Cardiac fibroblast (primary cell): ENCODE results near the gene RASSF1.
A peak's percentile ranks its signal among the peaks of the same experiment; 100 is the strongest.

Source experiments
- DNase-seq, 2 donors: peaks; one replicate each; pipeline versions ENCODE4 v3.0.0 to v3.0.0-alpha.2; 2010; ENCODE audit warnings: low read depth in 2 of 2
- H3K4me3 ChIP-seq, 2 donors: replicated peaks in 1 of 2; 1 replicate in 1 of 2; 2 replicates in 1 of 2; pipeline ENCODE4 v1.5.1; 2011; ENCODE audit warnings: low read depth in 2 of 2, low read length in 2 of 2, mild to moderate bottlenecking in 2 of 2, moderate library complexity in 1 of 2
- TF ChIP-seq, protein P1 (sequence below): IDR thresholded peaks from one replicate; pipeline ENCODE4 v1.5.1; 2011; ENCODE audit warnings: low read depth, mild to moderate bottlenecking, low read length, inconsistent platforms

Gene RASSF1

DNA sequence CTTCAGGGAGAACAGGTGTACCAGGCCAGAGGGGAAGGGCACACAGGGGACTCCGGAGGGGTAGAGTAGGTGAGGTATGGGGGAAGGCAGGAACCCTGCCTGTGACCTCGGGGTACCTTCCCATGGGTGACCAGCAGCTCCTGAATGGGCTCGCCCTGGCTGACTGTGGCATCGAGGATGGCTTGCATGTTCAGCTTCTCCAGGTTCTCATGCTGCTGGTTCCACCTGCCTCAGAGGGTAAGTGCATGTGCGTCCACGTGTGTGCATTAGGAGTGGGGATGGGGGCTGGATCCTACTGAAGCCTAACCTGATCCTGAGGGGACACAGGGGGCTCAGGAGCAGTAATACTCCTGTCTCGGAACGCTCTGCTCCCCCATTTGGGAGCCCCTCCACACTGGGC, 4.4 kb upstream of the RASSF1 start:
- TF ChIP-seq, protein P1, sequence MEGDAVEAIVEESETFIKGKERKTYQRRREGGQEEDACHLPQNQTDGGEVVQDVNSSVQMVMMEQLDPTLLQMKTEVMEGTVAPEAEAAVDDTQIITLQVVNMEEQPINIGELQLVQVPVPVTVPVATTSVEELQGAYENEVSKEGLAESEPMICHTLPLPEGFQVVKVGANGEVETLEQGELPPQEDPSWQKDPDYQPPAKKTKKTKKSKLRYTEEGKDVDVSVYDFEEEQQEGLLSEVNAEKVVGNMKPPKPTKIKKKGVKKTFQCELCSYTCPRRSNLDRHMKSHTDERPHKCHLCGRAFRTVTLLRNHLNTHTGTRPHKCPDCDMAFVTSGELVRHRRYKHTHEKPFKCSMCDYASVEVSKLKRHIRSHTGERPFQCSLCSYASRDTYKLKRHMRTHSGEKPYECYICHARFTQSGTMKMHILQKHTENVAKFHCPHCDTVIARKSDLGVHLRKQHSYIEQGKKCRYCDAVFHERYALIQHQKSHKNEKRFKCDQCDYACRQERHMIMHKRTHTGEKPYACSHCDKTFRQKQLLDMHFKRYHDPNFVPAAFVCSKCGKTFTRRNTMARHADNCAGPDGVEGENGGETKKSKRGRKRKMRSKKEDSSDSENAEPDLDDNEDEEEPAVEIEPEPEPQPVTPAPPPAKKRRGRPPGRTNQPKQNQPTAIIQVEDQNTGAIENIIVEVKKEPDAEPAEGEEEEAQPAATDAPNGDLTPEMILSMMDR, result no peak
- peak overlapping the region in 1 of 2 donors; percentile 46 for H3K4me3 ChIP-seq
- no peak for DNase-seq

DNA sequence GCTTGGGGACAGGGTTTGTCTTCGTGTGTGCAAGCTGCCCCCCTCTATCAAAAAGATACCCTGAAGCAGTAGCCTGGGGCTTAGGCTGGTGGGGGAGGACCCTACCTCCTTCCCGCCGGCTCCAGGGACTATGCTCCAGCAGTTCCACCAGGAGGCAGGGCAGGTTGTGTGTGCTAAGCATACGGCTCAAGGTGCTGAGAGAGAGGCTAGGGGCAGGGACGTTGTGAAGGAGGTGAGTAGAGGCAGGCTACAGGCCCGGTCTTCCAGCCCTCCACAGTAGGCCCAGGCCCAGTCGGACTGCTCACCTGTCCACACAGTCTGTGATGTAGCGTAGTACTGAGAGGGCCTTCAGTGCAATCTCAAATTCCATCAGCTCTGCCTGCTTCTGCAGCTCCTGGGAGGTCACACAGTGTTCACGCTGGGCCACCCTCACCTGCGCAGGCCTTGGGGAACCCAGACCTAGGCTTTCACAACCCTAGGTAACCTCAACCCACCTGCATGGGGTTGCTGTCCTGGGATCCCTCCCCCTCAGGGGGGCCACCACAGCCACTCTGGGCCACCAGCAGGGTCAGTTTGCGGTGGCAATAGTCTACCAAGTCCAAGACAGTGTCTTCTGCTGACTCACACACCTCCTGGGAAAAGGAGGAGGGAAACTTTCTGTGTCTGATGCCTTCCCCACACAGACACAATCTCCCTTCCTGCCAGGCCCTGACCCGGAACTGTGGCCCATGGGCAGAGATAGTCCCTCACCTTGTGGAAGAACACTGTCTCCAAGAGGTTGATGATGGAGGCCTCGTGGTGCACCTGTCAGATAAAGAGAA, 2.4 kb upstream of the RASSF1 start:
- no peak overlapping the region for H3K4me3 ChIP-seq
- TF ChIP-seq, protein P1, result no peak
- no peak for DNase-seq

DNA sequence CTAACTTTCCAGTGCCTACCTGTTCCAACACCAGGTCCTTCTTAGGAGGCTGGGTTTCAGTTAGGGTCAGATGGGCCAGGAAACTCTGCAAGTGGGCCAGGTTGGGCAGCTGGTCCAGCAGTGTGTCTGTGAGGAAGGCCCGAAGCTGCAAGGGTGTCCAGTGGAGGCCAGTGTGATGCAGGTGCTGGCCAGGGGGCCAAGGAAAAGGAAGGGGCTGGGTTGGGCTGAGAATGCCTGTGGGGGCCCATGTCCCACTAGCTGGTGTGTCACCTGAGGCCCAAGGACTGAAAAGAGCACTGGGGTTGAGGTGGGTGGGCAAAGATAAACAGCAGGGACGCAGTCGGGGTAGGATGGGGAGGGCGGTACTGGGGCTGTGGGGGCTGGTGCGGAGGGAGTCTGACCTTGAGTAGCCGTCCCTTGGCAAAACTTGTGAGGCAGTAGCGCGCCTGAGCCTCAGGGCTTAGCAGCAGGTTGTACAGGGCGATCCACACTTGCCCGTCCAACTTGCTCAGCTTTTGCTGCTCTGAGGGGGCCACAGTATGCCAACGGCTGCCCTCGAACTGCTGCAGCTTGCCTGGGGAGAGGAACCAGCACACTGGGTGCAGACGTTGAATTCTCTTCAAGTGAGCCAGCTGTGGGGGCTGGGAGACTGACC, 1.5 kb upstream of the RASSF1 start:
- no peak overlapping the region for H3K4me3 ChIP-seq
- no peak for DNase-seq
- TF ChIP-seq, protein P1, result no peak

DNA sequence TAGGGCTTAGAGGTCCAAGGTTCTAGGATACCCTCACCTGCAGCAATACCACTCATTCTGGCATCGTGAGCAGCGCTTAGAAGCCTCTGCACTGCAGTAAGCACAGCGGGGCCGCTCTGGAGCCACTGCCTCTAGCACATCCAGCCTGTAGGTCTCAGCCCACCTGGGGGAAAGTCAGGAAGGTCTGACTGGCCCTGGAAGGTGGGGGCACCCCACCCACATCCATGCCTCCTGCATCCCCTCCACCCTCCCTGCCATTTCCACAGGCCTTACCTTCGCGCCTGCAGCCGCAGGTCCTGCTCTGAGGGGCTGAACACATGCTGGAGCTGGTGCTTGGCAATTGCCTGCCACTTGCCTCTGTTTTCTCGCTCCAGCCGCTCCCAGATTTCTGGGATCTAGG, 901 bp upstream of the RASSF1 start:
- H3K4me3 ChIP-seq, result peak overlapping the region; percentile 42 to 64
- TF ChIP-seq, protein P1, result no peak
- DNase-seq, result no peak

DNA sequence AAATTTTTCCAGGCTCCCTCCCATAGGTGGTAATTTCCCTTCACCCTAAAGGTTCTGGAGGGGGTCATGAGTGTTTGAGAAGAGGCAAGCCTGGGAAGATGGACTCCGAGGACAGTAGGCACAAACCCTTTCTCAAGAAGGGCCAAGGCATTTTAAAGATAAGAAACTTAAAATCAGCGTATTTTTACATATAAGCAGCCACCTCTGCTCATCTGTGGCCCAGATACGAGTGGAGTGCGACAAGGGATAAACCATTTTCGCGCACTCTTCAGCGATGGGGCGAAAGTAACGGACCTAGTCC, 539 bp downstream of the RASSF1 start:
- no peak for DNase-seq
- H3K4me3 ChIP-seq, result peak overlapping the region; percentile 43 to 64
- TF ChIP-seq, protein P1, result no peak

DNA sequence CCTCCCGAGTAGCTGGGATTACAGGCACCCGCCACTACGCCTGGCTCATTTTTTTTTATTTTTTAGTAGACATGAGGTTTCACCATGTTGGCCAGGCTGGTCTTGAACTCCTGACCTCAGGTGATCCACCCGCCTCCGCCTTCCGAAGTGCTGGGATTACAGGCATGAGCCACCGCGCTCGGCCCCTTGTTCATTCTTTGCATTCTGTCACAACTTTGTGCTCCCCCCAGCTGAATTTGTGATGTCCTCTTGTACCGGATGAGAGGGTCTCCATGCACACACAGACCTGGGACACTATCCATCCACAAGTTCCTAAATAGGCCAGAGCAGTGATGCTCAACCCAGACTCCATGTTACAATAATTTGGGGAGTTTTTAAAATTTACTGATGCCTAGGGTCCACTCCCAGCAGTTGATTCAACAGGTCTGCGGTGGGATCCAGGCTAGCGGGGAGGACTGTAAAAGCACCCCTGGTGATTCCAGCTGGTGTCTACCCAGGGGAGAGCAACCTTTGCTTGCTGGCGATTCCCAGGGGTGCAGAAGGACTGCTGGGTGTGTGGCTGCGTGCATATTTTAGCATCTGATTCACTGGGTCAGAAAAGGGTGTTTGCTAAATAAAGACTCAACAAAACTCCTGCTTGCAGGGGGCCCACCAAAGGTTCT, 1.0 kb downstream of the RASSF1 start:
- TF ChIP-seq, protein P1, result no peak
- peak overlapping the region; percentile 43 to 64 for H3K4me3 ChIP-seq
- DNase-seq, result peak; percentile 53 to 85
